HG03039 (cell line): ENCODE measurements around the gene HERC4.
"Not testable (repeated sequence)": the region's sequence is repeated elsewhere in the genome, so short reads cannot be mapped to it uniquely, and the experiment has no call there.

Experiments used
- ATAC-seq: cut with Tn5 transposase; IDR thresholded peaks from one replicate; pipeline ENCODE4 v1.9.1; 2021; ENCODE audit warnings: mild to moderate bottlenecking, moderate library complexity; ENCODE audit not compliant: unreplicated experiment

HERC4 gene

DNA sequence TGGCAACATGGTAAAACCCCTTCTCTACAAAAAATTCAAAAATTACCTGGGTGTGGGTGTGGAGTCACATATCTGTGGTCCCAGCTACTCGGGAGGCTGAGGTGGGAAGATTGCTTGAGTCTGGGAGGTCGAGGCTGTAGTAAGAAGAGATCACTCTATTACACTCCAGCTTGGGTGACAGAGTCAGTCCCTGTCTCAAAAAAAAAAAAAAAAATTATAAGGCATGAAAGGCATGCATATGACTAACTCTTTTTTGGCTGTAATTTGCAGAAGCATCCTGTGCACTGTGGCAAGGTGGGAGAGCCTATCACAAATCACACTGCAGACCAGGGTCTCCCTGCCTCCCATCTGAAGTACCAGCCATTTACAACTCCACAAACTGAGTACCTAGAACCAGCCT is 20.1 kb upstream of the HERC4 start:
- no peak for ATAC-seq

DNA sequence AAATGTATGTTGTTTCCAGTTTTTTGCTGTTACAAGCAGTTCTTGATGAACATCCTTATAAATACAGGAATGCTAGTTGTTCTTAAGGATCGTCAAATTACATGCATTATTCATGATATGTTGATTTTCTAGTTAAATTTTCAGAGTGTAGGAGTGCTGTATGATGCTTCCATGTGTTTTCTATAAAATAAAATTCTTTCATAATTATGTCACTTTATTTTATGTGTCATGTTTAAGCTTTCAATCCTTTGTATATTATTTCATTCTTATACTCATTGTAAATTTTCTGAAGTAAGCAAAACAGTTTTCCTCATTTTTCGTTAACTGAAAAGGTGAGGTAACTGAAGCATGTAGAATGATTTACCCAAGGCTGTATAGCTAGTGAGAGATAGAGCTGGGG is 17.4 kb upstream of the HERC4 start:
- no peak for ATAC-seq

DNA sequence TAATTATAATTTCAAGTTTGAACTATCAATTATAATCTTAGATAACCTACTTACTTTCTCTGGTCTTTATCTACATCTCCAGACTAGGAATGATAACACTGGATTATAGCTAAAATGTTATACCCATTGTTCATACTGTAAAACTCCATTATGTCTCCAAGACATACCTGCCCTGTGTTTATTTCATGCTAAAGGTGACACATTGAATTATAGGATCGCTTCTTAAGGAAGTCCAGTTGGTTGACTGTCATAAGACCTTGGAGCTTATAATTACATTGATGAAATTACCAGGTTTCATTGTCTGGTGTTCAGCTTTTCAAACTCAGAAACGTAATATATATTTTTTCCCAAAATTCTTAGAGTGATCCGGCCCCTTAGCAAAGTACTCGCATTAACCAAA is 15.5 kb upstream of the HERC4 start:
- ATAC-seq: no peak

DNA sequence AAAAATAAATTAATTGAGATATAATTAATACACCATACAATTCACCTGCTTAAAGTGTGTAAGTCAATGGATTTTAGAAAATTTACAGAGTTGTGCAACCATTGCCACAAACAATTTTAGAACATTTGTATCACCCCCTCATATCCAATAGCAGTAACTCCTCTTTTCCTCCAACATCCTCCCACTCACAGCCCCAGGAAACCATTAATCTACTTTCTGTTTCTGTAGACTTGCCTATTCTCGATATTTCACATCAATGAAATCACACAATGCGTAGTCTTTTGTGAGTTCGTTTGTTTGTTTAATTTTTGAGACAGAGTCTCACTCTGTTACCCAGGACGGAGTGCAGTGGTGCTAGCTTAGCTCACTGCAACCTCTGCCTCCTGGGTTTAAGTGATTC is 13.7 kb upstream of the HERC4 start:
- no peak for ATAC-seq

DNA sequence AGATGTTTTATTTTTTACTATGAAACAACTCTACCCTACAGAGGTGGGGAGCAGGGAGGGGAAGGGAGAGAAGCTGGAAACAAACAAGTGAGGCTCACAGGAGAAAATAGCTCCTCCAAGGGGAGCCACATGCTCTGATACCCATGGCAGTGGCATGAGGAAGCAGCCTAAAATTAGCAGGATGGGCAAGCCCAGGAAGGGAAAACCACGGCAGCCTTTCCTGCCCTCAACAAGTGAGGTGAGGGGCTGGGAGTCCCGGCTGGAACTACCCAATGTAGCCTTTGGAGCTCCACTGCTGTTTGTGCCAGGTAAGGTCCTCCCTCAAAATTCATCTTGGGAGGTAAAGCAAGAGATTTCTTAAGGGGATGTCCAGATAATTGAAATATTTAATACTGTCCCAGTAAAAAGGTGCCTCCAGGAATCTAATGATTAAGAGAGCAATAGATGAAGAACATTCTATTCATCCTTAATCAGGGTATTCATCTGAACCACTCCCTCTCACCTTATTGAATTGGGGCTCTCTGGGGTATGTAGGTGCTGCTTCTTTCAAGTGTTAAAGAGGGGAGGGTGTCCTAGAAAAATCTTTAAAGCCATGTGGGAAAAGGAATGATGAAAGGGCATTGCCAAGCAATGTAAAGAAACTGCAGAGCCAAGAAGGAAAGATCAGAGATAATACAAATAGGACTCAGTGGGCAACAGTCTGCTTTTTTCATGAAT is 12.8 kb upstream of the HERC4 start:
- no peak for ATAC-seq

DNA sequence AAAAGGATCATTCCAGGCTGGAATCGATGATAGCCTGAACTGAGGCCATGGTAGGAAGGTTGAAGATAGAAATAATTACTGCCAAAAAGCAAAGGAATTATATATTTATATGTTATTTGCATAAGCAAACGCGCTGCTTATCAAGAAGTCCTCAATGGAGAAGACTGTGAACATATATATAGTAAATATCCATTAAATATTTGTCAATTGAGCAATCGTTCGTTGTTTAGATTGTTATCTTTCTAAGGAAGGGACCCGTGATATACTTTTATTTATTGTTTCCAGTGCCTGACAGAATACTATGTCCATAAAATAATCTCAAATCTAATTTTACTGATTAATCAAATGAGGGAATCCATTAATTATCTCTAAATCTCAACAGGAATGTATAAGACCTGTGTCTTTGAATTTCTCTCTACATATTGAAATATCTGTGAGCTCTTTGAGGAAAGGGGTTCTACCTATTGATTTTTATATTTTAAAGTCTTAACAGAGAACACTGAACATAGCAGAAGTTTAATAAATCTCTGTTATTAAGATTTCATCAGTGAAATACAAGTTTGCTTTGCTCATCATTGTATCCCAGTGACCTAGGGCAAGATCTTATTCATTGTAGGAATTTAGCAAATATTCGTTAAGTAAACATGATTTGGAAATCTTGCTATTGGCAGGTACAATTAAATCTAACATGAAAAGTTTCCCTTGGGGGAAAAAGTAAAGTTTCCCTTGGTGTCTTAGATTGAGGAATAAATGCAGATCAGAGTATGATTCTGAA is 12.0 kb upstream of the HERC4 start:
- ATAC-seq: no peak

DNA sequence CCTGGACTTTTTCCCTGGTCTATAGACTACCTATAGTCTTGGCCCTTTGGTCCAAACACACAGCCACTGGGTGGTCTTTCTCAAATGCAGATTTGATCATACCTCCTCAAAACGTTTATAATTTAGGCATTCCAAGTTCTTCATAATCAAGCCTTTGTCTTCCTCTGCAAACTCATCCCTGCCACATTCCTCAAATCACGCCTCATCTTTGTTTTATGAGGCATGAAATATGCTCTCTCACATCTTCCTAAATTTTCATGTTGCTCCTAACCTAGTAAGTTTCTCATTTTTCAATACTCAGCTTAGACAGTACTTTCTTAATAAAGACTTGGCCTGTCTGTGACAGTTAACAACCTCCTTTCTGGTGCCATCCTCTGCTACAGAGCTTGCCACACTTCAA is 10.9 kb upstream of the HERC4 start:
- no peak for ATAC-seq

DNA sequence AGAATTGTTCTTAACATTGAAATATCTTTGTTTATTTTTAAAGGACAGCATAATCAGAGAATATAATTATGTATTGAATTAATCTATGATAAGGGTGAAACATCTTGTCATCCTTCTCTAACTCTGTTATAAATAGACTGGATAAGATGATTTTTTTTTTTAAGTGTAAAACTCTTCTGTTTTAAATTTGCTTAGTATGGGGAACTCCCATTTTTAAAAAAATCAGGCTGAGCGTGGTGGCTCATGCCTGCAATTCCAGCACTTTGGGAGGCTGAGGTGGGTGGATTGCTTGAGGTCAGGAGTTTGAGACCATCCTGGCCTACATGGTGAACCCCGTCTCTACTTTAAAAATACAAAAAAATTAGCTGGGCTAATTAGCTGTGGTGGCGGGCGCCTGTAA is 9.4 kb upstream of the HERC4 start:
- ATAC-seq: no peak

DNA sequence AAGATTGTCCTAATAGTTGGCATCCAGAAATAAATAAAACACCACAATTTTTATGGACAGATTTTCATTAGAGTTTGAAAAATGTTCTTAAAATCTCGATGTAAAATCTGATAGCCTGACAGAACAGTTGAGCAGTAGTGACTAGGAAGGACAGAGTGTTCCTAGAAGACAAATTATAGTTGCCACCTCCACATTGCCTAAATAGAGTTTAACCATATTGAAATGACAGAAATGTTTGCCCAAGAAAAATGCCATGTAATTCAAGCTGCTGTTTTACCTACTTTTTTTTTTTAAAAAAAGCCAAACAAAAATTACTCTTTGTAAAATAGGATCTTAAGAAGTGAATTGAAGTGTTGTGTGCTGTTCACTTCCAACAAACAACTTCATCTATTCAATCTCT is 8.9 kb upstream of the HERC4 start:
- ATAC-seq: no peak

DNA sequence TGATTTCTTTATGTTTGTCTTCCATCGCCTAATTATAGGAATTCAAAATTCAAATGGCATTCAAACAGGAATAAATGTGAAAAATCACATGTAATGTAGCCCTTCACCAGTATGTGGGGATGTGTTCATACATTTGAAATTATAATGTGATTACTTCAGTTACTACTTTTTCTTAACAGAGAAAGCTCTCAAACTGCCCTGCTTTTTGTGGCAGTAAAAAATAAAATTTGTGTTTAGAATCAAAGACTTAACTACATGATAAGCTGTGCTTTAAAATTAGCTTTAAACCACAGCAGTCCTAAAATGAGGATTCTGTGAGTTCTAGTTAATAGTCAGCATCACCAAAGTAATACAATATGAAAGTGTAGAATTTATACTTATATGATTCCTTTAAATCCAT is 7.8 kb upstream of the HERC4 start:
- no peak for ATAC-seq

DNA sequence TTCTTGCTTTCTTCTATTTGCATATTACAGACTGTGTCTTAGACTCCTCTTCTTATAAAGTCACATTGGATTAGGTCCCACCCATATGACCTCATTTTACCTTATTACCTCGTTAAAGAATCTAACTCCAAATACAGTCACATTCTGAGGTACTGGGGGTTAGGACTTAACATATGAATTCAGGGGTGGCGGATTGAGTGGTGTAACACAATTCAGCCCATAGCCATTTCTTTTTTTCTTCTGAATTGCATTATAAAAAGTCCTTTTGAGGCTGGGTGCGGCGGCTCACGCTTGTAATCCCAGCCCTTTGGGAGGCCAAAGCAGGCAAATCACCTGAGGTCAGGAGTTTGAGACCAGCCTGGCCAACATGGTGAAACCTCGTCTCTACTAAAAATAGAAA is 6.8 kb upstream of the HERC4 start:
- ATAC-seq: no peak

DNA sequence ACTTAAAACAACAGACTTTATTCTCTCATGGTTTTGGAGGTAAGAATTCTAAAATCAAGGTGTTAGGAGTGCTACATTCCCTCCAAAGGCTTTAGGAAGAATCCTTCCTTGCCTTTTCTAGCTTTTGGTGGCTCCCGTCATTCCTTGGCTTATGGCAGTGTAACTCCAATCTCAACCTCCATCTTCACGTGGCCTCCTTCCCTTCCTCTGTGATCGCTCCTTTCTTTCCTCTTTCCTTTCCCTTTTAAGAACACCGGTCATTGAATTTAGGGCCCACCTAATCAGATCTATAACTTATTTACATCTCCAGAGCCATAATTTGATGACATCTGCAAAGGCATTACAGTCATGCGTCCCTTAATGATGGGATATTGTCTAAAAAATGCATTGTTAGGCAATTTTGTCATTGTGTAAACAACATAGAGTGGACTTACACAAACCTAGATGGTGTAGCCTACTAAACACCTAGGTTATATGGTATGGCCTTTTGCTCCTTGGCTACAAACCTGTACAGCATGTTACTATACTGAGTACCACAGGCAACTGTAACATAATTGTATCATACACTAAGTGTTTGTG is 5.9 kb upstream of the HERC4 start:
- ATAC-seq: no peak

DNA sequence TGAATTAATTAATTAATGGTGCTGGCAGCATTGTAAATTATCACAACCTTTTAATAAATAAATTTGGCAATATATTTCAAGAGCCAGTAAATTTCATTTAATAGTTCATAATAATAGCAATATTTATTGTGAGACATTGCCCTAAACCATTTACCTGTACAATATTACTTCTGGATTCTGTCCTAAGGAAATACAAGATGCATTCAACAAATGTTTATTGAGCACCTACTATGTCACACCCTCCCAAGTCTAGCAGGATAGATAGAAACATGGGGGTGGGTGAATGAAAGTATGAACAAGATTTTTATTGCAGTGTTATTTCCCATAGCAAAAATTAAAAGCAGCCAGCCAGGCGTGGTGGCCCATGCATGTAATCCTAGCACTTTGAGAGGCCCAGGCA is 4.4 kb upstream of the HERC4 start:
- no peak for ATAC-seq

DNA sequence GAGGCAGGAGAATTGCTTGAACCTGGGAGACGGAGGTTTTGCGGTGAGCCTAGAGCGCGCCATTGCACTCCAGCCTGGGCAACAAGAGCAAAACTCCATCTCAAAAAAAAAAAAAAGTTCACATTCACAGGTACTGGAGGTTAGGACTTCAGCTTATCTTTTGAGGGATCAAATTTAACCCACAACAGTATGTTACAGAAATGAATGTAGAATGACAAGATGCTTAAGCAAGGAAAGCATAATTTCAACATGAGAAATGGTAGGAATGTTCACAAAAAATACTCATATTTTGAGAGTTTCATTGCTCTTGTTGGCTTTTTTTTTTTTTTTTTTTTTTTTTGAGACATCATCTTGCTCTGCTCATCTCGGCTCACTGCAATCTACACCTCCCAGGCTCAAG is 1.9 kb upstream of the HERC4 start:
- no peak for ATAC-seq

DNA sequence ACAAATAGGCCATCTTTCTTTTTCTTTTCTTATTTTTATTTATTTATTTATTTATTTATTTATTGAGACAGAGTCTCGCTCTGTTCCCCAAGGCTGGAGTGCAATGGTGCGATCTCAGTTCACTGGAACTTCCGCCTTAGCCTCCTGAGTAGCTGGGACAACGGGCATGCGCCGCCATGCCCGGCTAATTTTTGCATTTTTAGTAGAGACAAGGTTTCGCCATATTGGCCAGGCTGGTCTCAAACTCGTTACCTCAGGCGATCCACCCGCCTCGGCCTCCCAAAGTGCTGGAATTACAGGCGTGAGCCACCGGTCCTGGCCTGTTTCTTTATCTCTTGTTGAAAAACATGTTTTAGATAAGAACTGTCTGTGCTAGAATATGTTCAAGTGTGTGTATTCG is 998 bp upstream of the HERC4 start:
- not testable (repeated sequence) for ATAC-seq

DNA sequence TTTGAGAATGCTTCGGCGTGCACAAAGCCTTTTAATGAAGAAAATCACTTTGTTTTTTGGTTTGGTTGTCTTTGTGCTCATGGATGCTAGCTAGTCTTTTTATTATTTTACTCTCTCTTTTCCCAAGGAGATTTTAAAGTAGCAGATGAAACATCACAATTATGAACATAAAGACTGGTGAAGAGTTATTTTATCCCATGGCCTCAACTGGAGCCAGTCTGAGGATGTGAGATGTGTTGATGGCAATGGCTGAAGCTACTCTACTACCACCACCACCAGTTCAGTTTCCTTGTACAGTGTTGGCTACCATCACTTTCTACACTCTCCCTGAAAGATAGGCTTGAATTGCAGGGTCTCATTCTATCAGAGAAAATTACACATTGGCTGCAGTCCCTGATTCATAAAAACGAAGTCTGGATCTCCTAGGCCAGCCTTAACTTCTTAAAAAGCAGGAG is 494 bp upstream of the HERC4 start:
- ATAC-seq: no peak

DNA sequence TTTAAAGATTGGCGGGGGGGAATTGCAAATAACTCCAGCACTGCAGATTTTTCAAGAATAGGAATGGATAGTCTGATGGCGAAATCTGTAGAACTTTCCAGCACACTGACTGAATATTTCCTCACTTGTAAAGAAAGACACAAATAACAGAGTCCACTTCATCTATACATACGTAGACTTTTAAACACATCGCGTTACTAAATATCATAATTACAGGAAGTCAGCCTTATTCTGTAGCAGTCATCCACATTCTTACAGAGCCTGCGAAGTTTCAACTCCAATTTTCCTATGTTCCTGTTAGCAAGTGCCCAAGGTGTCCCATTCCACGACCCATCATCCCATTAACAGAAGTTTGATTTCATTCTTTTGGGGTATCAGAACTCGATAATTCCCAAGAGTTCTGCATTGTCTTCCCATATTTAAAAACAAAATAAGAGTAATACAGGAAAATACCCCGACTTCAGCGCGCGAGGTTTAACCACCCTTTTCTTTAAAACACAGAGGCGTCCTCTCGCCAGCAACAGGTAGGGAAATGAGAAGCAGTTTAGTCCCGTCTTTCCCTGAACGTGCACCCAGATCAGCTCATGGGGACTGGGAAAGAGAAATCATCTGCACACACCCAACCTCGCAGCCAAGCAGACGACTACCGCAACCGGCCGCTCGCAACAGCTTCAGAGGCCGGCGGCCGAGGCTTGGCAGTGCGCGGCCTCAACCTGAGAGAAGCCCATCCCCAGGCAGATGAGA is 880 bp downstream of the HERC4 start:
- ATAC-seq: no peak

DNA sequence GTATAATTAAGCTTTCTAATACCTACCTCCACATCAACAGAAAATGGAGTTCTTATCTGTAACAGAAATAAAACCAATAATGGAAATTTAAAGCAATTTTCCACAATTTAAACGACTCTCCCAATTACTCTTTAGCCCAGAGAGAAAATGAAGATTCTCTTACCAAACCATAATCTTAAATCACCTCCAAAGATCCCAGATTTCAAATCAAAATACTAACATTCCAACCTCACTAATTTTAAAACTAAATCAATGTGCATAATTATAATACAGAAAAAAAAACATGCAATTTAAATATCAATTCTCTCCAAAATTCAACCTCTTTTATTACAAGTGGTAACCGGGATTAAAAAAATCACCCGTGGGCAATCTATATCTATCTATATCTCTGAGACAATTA is 1.5 kb downstream of the HERC4 start:
- no peak for ATAC-seq

DNA sequence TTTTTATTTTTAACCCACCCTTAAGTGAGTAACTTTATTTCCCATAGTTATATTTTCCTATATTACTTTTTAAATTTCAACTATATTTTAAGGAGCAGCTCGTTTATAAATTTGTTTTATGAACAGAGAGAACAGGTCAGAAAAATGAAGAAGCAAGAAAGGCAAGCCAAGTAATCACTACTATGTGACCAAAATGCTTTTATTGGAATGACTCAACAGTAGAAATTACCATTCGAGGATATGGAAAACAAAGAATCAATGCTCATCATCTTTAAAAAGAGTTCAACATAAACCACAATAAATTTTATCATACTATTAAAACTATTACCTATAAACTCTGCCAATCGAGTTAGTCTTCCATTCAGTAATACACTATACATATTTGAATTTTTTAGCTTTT is 7.6 kb downstream of the HERC4 start:
- no peak for ATAC-seq

DNA sequence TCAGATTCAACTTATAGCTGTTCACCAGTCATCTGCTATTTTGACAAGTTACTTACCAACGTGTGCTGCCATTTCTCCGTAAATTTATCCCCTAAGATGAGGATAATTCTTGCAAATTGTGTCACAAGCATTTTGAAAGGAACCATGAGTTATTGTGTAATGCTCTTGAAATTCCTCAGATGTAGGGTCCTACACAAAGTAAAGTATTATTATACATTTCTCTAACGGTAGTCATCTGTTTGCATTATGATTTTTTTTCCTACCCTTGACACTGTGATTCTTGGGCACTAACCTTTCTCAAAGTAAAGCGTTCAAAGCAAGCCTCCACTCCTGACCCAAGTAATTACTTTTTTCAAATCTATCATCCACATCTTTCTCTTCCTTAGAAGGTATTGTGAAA is 8.1 kb downstream of the HERC4 start:
- ATAC-seq: no peak

DNA sequence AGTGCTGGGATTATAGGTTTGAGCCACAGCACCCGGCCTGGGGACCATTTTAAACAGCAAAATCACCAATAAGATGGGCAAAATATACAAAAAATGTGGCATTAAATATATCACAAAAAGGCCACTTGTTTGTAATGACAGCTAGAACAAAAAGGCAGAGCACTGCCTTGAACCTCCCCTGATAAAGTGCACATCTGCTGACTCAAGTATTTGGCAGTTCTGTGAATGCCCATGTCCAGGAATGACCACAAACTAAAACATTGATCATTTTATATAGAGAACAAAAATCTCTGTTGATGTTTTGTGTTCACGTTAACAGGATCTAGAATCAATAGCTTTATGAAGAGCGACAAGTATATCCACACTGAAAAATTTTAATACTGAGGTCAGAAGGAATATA is 21.5 kb downstream of the HERC4 start:
- ATAC-seq: no peak

DNA sequence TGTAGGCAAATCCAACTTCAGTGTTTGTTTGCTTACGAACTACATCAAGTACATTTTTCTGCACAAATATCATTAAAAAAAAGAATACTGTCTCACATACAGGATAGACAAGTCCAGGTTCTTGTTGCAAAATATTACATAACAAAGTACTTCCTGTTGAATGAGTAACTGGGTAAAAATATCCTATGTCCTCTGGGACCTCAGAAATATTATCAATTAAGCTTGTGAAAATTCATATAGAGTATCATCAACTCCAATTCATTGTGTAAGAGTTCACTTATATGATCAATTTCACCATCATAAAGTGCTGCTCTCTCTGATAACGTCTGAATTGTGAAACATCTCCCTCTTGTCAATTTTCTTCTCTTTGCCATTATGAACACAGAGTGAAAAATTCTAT is 22.6 kb downstream of the HERC4 start:
- ATAC-seq: no peak
